DOHH2 (cell line): ENCODE measurements around the gene TUBB6.

Experiments used
- CTCF ChIP-seq: fragments of 200-600 bp; sonication (generic); IDR thresholded peaks from one replicate; pipeline ENCODE4 v1.5.1; 2014; ENCODE audit warnings: antibody characterized with exemption, mild to moderate bottlenecking, low read depth, low read length; ENCODE audit not compliant: poor library complexity, severe bottlenecking
- EZH2phosphoT487 ChIP-seq: fragments of 200-600 bp; sonication (generic); IDR thresholded peaks from 2 replicates; pipeline ENCODE4 v1.6.1; 2017; ENCODE audit warnings: borderline replicate concordance, mild to moderate bottlenecking, antibody characterized with exemption, low read length, moderate library complexity, mixed read lengths

- TF ChIP-seq CTCF (no peak), EZH2phosphoT487 (no peak)
These were observed 66.4 kb downstream of the TUBB6 start for GRCh38 chr18:12374401-12374800.
